SK-N-SH (cell line): ENCODE data around the gene PAXX. TPM values are rescaled to one million over a fixed set of nuclear protein-coding genes. Genes with fewer than 3 reads are reported as not detected.
A peak's percentile ranks its signal among the peaks of the same experiment; 100 is the strongest.

Source experiments
- CTCF ChIA-PET: fragments of 300-600, 350-600 bp; formaldehyde crosslinking; extraction: SDS; loops from one replicate; lab custom pipeline; 2021; lab: Yijun Ruan, JAX
- POLR2A ChIA-PET: fragments of 350-600 bp; sonication (Branson Sonifier 250); formaldehyde crosslinking; extraction: SDS; loops from one replicate; lab custom pipeline; 2020; ENCODE audit warnings: antibody characterized with exemption, inconsistent platforms; lab: Yijun Ruan, JAX
- DNase-seq: peaks from one replicate; pipeline ENCODE4 v3.0.0; 2012
- H2AFZ ChIP-seq: fragments of 200-600 bp; sonication (generic); 2 replicates; pipeline ENCODE4 v1.8.1; 2016; ENCODE audit warnings: antibody characterized with exemption, mild to moderate bottlenecking, low read depth
- H3F3A ChIP-seq: fragments of 200-600 bp; sonication (generic); replicated peaks from 2 replicates; pipeline ENCODE3; 2016; ENCODE audit warnings: antibody characterized with exemption, mild to moderate bottlenecking; ENCODE audit not compliant: insufficient read depth
- H3K27ac ChIP-seq, 2 experiments: fragments of 200-500 bp in 1 of 2; fragments of 200-600 bp in 1 of 2; sonication (Bioruptor generic) in 1 of 2; sonication (generic), shearing (Covaris generic) in 1 of 2; 2 replicates each; pipeline versions ENCODE4 v1.5.1 to v1.6.1; 2014 to 2016; ENCODE audit warnings: low read depth in 2 of 2, inconsistent platforms in 1 of 2, low read length in 1 of 2, mild to moderate bottlenecking in 1 of 2, mixed read lengths in 1 of 2
- H3K27me3 ChIP-seq: fragments of 200-600 bp; sonication (generic), shearing (Covaris generic); 2 replicates; pipeline ENCODE4 v1.6.1; 2016; ENCODE audit warnings: mixed run types; ENCODE audit not compliant: insufficient read depth
- H3K36me3 ChIP-seq, 2 experiments: fragments of 200-500 bp in 1 of 2; fragments of 200-600 bp in 1 of 2; sonication (Bioruptor generic) in 1 of 2; sonication (generic) in 1 of 2; replicated peaks in 1 of 2; 2 replicates each; pipeline versions ENCODE3 to v1.5.1; 2014 to 2016; ENCODE audit warnings: low read length in 1 of 2, mild to moderate bottlenecking in 1 of 2; ENCODE audit not compliant: insufficient read depth in 2 of 2, control insufficient read depth in 1 of 2
- H3K4me1 ChIP-seq, 2 experiments: fragments of 200-500 bp in 1 of 2; fragments of 200-600 bp in 1 of 2; sonication (Bioruptor generic) in 1 of 2; sonication (generic), shearing (Covaris generic) in 1 of 2; 2 replicates each; pipeline versions ENCODE4 v1.5.1 to v1.6.1; 2014 to 2016; ENCODE audit warnings: low read depth in 1 of 2, low read length in 1 of 2, mixed run types in 1 of 2; ENCODE audit not compliant: insufficient read depth in 2 of 2, control insufficient read depth in 1 of 2
- H3K4me2 ChIP-seq: fragments of 200-600 bp; sonication (generic), shearing (Covaris generic); 2 replicates; pipeline ENCODE4 v1.6.1; 2017; ENCODE audit warnings: mixed run types
- H3K4me3 ChIP-seq, 2 experiments: fragments of 200-500 bp in 1 of 2; fragments of 200-600 bp in 1 of 2; sonication (Bioruptor generic) in 1 of 2; sonication (generic), shearing (Covaris generic) in 1 of 2; 2 replicates each; pipeline versions ENCODE4 v1.5.1 to v1.8.1; 2014 to 2016; ENCODE audit warnings: low read depth in 2 of 2, inconsistent platforms in 1 of 2, low read length in 1 of 2, mild to moderate bottlenecking in 1 of 2, mixed read lengths in 1 of 2, moderate library complexity in 1 of 2
- H3K79me2 ChIP-seq: fragments of 200-600 bp; sonication (generic); 2 replicates; pipeline ENCODE4 v1.8.1; 2017; ENCODE audit warnings: mild to moderate bottlenecking; ENCODE audit not compliant: insufficient read depth
- H3K9ac ChIP-seq: fragments of 200-600 bp; sonication (generic); 2 replicates; pipeline ENCODE4 v1.6.1; 2017; ENCODE audit warnings: mixed run types
- H3K9me2 ChIP-seq: fragments of 200-600 bp; sonication (generic); 2 replicates; pipeline ENCODE4 v1.6.1; 2017; ENCODE audit warnings: mixed run types
- H3K9me3 ChIP-seq: fragments of 200-600 bp; sonication (generic); 2 replicates; pipeline ENCODE4 v1.6.1; 2017; ENCODE audit warnings: mixed run types, mild to moderate bottlenecking, moderate library complexity
- H4K20me1 ChIP-seq: fragments of 200-600 bp; sonication (generic); 2 replicates; pipeline ENCODE4 v1.6.1; 2017; ENCODE audit warnings: mild to moderate bottlenecking, mixed run types; ENCODE audit not compliant: insufficient read depth
- ELF1 ChIP-seq: IDR thresholded peaks from 2 replicates; pipeline ENCODE4 v1.4.0; 2012
- EP300 ChIP-seq, 2 experiments: IDR thresholded peaks; 2 replicates each; pipeline versions ENCODE4 v1.4.0 to v1.6.1; 2012; ENCODE audit warnings: borderline replicate concordance in 1 of 2, low read depth in 1 of 2, low read length in 1 of 2
- GABPA ChIP-seq: IDR thresholded peaks from 2 replicates; pipeline ENCODE4 v1.4.0; 2012; ENCODE audit warnings: low read depth, mild to moderate bottlenecking
- MXI1 ChIP-seq: IDR thresholded peaks from 2 replicates; pipeline ENCODE4 v1.6.1; 2012; ENCODE audit warnings: mild to moderate bottlenecking, low read depth, low read length, improper control_type of control experiment
- NFIC ChIP-seq: IDR thresholded peaks from 2 replicates; pipeline ENCODE4 v1.4.0; 2012; ENCODE audit warnings: borderline replicate concordance
- POLR2AphosphoS5 ChIP-seq: IDR thresholded peaks from 2 replicates; pipeline ENCODE4 v1.6.1; 2012; ENCODE audit warnings: low read depth, low read length
- RCOR1 ChIP-seq: fragments of 150-350 bp; IDR thresholded peaks from 2 replicates; pipeline ENCODE4 v1.6.1; 2017; ENCODE audit warnings: antibody characterized with exemption, low read length
- RXRA ChIP-seq: IDR thresholded peaks from 2 replicates; pipeline ENCODE4 v1.4.0; 2012; ENCODE audit warnings: low read depth, mild to moderate bottlenecking, borderline replicate concordance
- SIN3A ChIP-seq: IDR thresholded peaks from 2 replicates; pipeline ENCODE4 v1.6.1; 2012; ENCODE audit warnings: low read depth, mild to moderate bottlenecking, low read length, moderate library complexity, borderline replicate concordance
- SMC3 ChIP-seq: IDR thresholded peaks from 2 replicates; pipeline ENCODE4 v1.6.1; 2012; ENCODE audit warnings: low read depth, low read length, improper control_type of control experiment
- TCF12 ChIP-seq: IDR thresholded peaks from 2 replicates; pipeline ENCODE4 v1.4.0; 2012
- USF2 ChIP-seq: fragments of 150-350 bp; IDR thresholded peaks from 2 replicates; pipeline ENCODE4 v1.6.1; 2017; ENCODE audit warnings: antibody characterized with exemption, low read length, low read depth, borderline replicate concordance
- YY1 ChIP-seq: IDR thresholded peaks from 2 replicates; pipeline ENCODE4 v1.4.0; 2012; ENCODE audit warnings: low read depth, mild to moderate bottlenecking
- WGBS: methylation state at CpG from one replicate; pipeline ENCODE4 v1.1.6; 2017; ENCODE audit warnings: low lambda C conversion rate; 5-methylcytosine and 5-hydroxymethylcytosine counted together
- polyA plus RNA-seq, 3 experiments: library from polyadenylated mRNA; depleted of rRNA; stranded (reverse); fragments of >200 nt; gene quantifications; 2 replicates each; pipeline ENCODE4 v1.2.3, GENCODE V29; 2012
- TF ChIP-seq, protein P1 (sequence below): fragments of 150-350 bp; IDR thresholded peaks from 2 replicates; pipeline ENCODE4 v1.6.1; 2016; ENCODE audit warnings: mild to moderate bottlenecking, low read depth, low read length
- TF ChIP-seq, protein P2 (sequence below): IDR thresholded peaks from 2 replicates; pipeline ENCODE4 v1.4.0; 2012; ENCODE audit warnings: low read depth
- TF ChIP-seq, protein P3 (sequence below): IDR thresholded peaks from 2 replicates; pipeline ENCODE4; 2012
- TF ChIP-seq, protein P4 (sequence below): IDR thresholded peaks from 2 replicates; pipeline ENCODE4 v1.6.1; 2012; ENCODE audit warnings: mild to moderate bottlenecking, low read depth, low read length, moderate library complexity

PAXX gene
- polyA plus RNA-seq, 1 of the 3 experiments (the other 2 are of a cell fraction): 52.9 TPM

GRCh38 chr9:136944519-136945332 is 47.5 kb upstream of the PAXX start, which contains the start of the genes C8G and FBXW5 (continued):
- TF ChIP-seq USF2: no peak
- TF ChIP-seq NFIC: no peak
- TF ChIP-seq MXI1: no peak
- TF ChIP-seq RXRA: no peak
- no peak for TF ChIP-seq EP300 (IDR thresholded peaks at IDR 0.05; ENCODE audit: borderline replicate concordance in 1 of 2, low read depth in 1 of 2, low read length in 1 of 2)
- peak; percentile 17; the same call in 1 of the 2 replicates for TF ChIP-seq SMC3
- TF ChIP-seq, protein P1, sequence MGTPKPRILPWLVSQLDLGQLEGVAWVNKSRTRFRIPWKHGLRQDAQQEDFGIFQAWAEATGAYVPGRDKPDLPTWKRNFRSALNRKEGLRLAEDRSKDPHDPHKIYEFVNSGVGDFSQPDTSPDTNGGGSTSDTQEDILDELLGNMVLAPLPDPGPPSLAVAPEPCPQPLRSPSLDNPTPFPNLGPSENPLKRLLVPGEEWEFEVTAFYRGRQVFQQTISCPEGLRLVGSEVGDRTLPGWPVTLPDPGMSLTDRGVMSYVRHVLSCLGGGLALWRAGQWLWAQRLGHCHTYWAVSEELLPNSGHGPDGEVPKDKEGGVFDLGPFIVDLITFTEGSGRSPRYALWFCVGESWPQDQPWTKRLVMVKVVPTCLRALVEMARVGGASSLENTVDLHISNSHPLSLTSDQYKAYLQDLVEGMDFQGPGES: no peak
- 0 out of 2 replicates have a peak, but pooled peaks have one; percentile 35 for TF ChIP-seq POLR2AphosphoS5
- TF ChIP-seq YY1: peak; percentile 62; the same call in 1 of the 2 replicates
- no peak for TF ChIP-seq TCF12
- TF ChIP-seq SIN3A: 0 out of 2 replicates have a peak, but pooled peaks have one; percentile 24
- TF ChIP-seq, protein P2, sequence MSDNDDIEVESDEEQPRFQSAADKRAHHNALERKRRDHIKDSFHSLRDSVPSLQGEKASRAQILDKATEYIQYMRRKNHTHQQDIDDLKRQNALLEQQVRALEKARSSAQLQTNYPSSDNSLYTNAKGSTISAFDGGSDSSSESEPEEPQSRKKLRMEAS: peak; percentile 59
- TF ChIP-seq, all 33 proteins: peak for 12

GRCh38 chr9:136945333-136946227 is 46.6 kb upstream of the PAXX start:
- Histone ChIP-seq H3K9me2 (no peaks in the 10 kb centered on the region), H2AFZ (no peak overlapping the region), H3K4me3 (no peak overlapping the region), H3F3A (no peaks in the 10 kb centered on the region), H3K9me3 (no peaks in the 10 kb centered on the region), H3K9ac (no peak overlapping the region), H4K20me1 (peaks cover 13% of the 10 kb centered on the region), H3K27me3 (no peaks in the 10 kb centered on the region), H3K4me2 (no peak overlapping the region), H3K4me1 (peaks cover 0 to 24% of the 10 kb centered on the region in 2 experiments; a peak in 2 of 4 replicates), H3K36me3 (peaks cover 6 to 24% of the 10 kb centered on the region in 2 experiments), H3K27ac (no peak overlapping the region), H3K79me2 (peaks cover 28% of the 10 kb centered on the region)
- WGBS: 88% methylated on average over 20 of the region's 30 CpGs
- no peak for DNase-seq
- CTCF ChIA-PET: interaction anchor here (0.7 to 13.2 kb wide), 11 partner anchors 16 to 158 kb away, joined by 3 to 350 read pairs (median 6); partner anchors contain the start of genes ABCA2, FUT7, PAXX and TRAF2
- POLR2A ChIA-PET: no interaction called here
- TF ChIP-seq RCOR1 (no peak), GABPA (no peak), POLR2AphosphoS5 (no peak), RXRA (no peak), ELF1 (no peak), USF2 (no peak), NFIC (no peak)
- TF ChIP-seq, protein P2: no peak
- TF ChIP-seq, protein P3, sequence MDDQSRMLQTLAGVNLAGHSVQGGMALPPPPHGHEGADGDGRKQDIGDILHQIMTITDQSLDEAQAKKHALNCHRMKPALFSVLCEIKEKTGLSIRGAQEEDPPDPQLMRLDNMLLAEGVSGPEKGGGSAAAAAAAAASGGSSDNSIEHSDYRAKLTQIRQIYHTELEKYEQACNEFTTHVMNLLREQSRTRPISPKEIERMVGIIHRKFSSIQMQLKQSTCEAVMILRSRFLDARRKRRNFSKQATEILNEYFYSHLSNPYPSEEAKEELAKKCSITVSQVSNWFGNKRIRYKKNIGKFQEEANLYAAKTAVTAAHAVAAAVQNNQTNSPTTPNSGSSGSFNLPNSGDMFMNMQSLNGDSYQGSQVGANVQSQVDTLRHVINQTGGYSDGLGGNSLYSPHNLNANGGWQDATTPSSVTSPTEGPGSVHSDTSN: no peak
- TF ChIP-seq, protein P1: no peak
- TF ChIP-seq, protein P4, sequence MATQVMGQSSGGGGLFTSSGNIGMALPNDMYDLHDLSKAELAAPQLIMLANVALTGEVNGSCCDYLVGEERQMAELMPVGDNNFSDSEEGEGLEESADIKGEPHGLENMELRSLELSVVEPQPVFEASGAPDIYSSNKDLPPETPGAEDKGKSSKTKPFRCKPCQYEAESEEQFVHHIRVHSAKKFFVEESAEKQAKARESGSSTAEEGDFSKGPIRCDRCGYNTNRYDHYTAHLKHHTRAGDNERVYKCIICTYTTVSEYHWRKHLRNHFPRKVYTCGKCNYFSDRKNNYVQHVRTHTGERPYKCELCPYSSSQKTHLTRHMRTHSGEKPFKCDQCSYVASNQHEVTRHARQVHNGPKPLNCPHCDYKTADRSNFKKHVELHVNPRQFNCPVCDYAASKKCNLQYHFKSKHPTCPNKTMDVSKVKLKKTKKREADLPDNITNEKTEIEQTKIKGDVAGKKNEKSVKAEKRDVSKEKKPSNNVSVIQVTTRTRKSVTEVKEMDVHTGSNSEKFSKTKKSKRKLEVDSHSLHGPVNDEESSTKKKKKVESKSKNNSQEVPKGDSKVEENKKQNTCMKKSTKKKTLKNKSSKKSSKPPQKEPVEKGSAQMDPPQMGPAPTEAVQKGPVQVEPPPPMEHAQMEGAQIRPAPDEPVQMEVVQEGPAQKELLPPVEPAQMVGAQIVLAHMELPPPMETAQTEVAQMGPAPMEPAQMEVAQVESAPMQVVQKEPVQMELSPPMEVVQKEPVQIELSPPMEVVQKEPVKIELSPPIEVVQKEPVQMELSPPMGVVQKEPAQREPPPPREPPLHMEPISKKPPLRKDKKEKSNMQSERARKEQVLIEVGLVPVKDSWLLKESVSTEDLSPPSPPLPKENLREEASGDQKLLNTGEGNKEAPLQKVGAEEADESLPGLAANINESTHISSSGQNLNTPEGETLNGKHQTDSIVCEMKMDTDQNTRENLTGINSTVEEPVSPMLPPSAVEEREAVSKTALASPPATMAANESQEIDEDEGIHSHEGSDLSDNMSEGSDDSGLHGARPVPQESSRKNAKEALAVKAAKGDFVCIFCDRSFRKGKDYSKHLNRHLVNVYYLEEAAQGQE: no peak
